BE2C (cell line): ENCODE results near the gene MARVELD1.
"Not testable (repeated sequence)": the region's sequence is repeated elsewhere in the genome, so short reads cannot be mapped to it uniquely, and the experiment has no call there.

ENCODE experiments used
- DNase-seq: peaks from one replicate; pipeline ENCODE4 v3.0.0-alpha.2; 2020
- H3K27me3 ChIP-seq: fragments of 250-450 bp; sonication (Bioruptor Pico); 2 replicates; pipeline ENCODE4 v1.5.1; 2020; ENCODE audit warnings: mild to moderate bottlenecking
- H3K36me3 ChIP-seq: fragments of 250-450 bp; sonication (Bioruptor Pico); 2 replicates; pipeline ENCODE4 v1.5.1; 2020; ENCODE audit warnings: mild to moderate bottlenecking
- H3K4me1 ChIP-seq: fragments of 250-450 bp; sonication (Bioruptor Pico); 2 replicates; pipeline ENCODE4 v1.5.1; 2020
- H3K4me3 ChIP-seq: 2 replicates; pipeline ENCODE4 v1.5.1; 2011; ENCODE audit warnings: low read depth, low read length
- H3K9me3 ChIP-seq: fragments of 250-450 bp; sonication (Bioruptor Pico); 2 replicates; pipeline ENCODE4 v1.5.1; 2020
- CTCF ChIP-seq: IDR thresholded peaks from 2 replicates; pipeline ENCODE4 v1.5.1; 2012; ENCODE audit warnings: mild to moderate bottlenecking, low read depth, low read length

Gene MARVELD1

GRCh38 chr10:97675222-97675621, 38.3 kb upstream of the MARVELD1 start:
- H3K36me3 ChIP-seq = peaks cover 46% of the 10 kb centered on the region
- no peaks in the 10 kb centered on the region for H3K9me3 ChIP-seq
- TF ChIP-seq CTCF = no peak
- no peak for DNase-seq
- no peak overlapping the region for H3K4me3 ChIP-seq
- H3K4me1 ChIP-seq = peaks cover 20% of the 10 kb centered on the region
- no peaks in the 10 kb centered on the region for H3K27me3 ChIP-seq

- no peaks in the 10 kb centered on the region for H3K27me3 ChIP-seq
- H3K4me1 ChIP-seq = peaks cover 20% of the 10 kb centered on the region
- peaks cover 42% of the 10 kb centered on the region for H3K36me3 ChIP-seq
- no peak overlapping the region for H3K4me3 ChIP-seq
- TF ChIP-seq CTCF = peak; percentile 88
- H3K9me3 ChIP-seq = no peaks in the 10 kb centered on the region
- peak; percentile 38 for DNase-seq
These were observed 36.6 kb upstream of the MARVELD1 start for GRCh38 chr10:97676770-97677581.

- H3K4me3 ChIP-seq = no peak overlapping the region
- H3K4me1 ChIP-seq = peaks cover 9% of the 10 kb centered on the region
- no peak for TF ChIP-seq CTCF
- DNase-seq = no peak
- H3K9me3 ChIP-seq = no peaks in the 10 kb centered on the region
- peaks cover 26% of the 10 kb centered on the region for H3K36me3 ChIP-seq
- no peaks in the 10 kb centered on the region for H3K27me3 ChIP-seq
These were observed 33.9 kb upstream of the MARVELD1 start for GRCh38 chr10:97679594-97679993.

GRCh38 chr10:97682042-97682441, 31.5 kb upstream of the MARVELD1 start:
- Histone ChIP-seq H3K36me3 (peaks cover 7% of the 10 kb centered on the region), H3K27me3 (no peaks in the 10 kb centered on the region), H3K4me1 (peaks cover 5% of the 10 kb centered on the region), H3K9me3 (no peaks in the 10 kb centered on the region), H3K4me3 (no peak overlapping the region)
- no peak for DNase-seq
- no peak for TF ChIP-seq CTCF

GRCh38 chr10:97683556-97684367, 29.8 kb upstream of the MARVELD1 start:
- Histone ChIP-seq H3K36me3 (no peaks in the 10 kb centered on the region), H3K4me3 (no peak overlapping the region), H3K27me3 (no peaks in the 10 kb centered on the region), H3K4me1 (peaks cover 5% of the 10 kb centered on the region), H3K9me3 (no peaks in the 10 kb centered on the region)
- TF ChIP-seq CTCF = 0 out of 2 replicates have a peak, but pooled peaks have one; percentile 13
- peak; percentile 51 for DNase-seq

- not testable (repeated sequence) for H3K9me3 ChIP-seq, H3K4me3 ChIP-seq, H3K4me1 ChIP-seq, DNase-seq, H3K36me3 ChIP-seq, H3K27me3 ChIP-seq
These were observed 29.2 kb upstream of the MARVELD1 start for GRCh38 chr10:97684368-97684713.
